HG03558 (cell line): ENCODE results near the gene UBASH3A.

Experiments used
- ATAC-seq: cut with Tn5 transposase; IDR thresholded peaks from one replicate; pipeline ENCODE4 v1.9.1; 2021; ENCODE audit warnings: moderate number of reproducible peaks; ENCODE audit not compliant: unreplicated experiment; ENCODE audit errors: extremely low read depth

UBASH3A gene

DNA sequence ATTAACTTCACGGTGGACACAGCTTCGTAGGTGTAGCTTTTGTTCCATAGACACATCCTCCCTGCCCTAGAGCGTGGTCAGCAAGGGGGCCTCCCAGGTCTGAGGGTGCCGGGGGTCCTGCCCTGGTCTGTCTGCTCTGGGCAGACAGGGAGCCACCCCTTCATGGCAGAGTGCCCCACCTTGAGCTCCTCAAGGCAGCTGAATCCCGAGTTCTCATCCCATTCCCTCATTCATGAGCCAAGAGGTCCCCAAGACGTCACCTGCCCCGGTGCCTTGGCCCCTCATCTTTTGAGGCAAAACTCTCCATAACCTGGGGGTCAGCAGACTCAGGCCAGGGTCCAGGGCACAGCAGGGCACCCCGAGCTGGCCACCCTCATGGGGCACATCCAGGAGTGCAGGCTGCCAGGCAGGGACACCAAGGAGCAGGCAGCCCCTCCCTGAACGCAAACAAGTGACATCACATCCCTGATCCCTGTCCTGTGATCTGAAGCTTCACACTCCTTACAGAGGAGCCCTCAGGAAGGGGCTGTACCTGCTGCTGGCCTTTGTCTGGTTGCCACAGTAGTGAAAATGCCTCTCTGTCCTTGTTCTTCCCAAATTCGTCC, 23.3 kb downstream of the UBASH3A start:
- ATAC-seq: no peak

DNA sequence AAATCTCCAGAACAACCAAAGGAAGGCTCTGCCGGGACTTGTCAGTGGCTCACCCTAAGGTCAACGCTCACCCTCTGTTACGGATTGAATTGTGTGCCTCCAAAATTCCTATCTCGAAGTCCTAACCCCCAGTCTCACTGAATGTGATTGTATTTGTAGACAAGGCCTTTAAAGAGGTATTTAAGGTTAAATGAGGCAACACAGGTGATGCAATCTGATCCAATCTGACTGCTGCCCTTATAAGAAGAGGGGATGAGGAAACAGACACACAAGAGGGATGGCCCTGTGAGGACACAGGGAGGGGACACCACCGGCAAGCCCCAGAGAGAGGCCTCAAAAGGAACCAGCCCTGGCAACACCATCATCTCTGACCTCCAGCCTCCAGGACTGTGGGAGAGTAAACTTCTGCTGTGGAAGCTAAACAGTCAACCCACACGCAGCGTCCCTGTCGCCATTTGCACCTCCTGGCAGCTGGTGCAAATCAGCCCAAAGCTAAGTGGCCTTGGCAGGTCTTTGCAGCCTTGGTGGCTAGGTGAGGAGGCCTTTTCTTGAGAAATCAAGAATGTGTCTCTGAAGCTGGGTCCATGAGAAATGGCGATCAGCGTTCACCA, 24.2 kb downstream of the UBASH3A start:
- ATAC-seq: no peak

DNA sequence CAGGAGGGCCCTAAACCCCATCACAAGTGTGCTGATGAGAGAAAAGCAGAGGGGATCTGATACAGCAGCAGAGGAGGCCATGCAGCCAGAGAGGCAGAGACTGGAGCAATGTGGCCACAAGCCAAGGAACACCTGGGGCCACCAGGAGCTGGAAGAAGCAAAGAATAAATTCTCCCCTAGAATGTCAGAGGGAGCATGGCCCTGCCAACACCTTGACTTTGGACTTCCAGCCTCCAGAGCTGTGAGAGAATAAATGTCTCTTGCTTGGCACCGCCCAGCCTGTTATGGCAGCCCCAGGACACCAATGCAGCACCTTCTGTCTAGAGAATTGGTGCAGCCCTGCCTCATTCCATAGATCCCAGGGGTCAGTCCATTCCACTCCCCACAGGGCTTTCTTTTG, 25.3 kb downstream of the UBASH3A start:
- no peak for ATAC-seq

DNA sequence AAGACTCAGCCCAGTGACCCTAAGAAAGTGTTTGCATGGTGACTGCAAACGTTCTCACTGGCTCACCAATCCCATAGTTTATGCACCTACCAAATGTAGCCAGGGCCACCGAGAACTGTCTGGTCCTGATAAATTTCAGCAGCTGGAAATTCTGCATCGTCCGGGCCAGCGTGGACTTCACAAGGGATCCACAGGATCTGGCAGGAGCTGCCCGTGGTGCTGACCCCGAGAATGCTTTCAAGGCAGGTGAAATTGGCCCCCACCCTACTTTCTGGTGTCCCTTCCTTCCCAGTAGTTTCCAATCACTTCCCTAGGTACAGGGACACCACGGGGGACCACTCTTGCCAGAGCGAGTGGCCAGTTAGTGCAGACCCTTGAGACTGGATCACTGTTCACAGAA, 26.2 kb downstream of the UBASH3A start:
- ATAC-seq: no peak

DNA sequence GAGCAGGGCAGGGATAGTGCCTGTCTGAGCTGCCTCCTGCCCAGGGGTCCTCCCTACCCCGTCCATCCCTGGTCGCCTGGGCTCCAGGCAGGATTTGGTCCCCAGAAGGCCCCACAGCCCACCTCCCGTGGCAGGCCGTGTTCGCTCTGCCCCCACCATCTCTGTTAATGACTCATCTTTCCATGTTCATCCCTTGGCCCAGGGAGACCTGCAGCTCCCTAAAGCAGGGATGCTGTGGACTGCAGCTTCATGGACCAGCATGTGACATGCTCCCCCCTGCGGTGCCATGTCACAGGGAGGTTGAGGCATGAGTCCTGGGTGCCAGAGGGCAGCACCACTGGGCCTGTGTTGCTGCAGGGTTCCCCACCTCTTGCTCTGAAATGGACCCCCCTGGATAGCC, 26.8 kb downstream of the UBASH3A start:
- ATAC-seq: no peak

DNA sequence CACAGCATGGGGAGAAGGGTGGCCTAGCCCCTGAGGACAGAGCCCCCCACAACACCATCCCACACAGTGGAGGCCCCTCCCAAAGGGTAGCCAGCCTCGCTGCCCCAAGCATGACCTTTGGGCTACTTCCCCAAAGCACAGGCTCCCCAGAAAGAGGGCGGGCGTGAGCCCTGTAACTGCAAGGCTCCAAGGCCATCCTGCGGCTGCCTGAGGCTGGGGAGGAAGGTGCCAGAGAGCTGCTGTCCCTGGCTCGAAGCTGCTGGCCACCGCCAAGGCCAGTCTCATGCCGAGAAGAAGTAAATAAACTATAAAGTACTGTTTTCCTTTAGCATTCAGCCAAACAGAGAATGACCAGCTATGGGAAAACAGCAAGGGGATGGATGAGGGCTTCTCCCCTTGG, 27.5 kb downstream of the UBASH3A start:
- no peak for ATAC-seq

DNA sequence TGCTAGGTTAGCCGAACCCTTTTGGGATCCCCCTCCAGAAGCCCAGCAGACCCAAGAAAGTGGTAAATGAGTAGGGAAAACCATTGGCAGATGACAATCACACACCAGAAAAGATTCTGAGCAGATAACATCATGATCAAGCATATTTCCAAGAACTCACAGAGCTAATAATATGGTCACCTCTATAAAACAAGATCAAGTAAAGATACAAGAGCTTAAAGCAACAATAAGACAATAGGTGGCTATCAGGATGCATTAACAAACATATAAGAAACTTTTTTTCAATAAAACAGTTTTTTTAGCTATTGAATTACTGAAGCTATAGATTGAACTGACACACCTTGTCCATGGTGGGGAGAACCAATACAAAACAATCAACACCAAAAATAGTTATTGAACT, 29.0 kb downstream of the UBASH3A start:
- ATAC-seq: no peak

DNA sequence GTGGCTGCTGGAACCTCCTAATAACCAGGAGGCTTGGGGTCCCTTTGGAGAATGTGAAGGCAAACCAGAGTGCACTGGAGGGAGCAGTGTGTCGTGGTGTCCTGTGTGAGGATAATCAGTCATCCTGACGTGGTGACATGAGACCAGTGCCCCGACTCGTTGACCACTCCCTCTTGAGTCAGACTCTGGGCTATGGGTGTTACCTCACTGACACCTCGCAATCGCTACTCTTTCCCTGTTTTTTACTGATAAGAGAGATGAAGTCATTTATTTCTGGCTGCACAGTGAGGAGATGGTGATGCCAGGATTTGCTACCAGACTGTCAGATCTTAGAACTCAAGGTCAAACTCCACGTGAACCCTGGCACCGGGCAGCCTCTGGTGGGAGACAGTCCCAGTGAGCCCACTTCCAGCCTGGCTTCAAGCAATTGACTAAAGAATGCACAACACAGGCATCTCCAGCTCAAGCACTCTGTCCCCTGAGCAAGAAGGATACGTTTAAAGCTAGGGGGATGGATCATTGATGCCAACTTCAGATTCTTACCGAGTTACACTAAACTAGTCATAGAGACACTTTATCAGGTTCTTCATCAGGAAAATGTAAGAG, 30.3 kb downstream of the UBASH3A start:
- ATAC-seq: no peak

DNA sequence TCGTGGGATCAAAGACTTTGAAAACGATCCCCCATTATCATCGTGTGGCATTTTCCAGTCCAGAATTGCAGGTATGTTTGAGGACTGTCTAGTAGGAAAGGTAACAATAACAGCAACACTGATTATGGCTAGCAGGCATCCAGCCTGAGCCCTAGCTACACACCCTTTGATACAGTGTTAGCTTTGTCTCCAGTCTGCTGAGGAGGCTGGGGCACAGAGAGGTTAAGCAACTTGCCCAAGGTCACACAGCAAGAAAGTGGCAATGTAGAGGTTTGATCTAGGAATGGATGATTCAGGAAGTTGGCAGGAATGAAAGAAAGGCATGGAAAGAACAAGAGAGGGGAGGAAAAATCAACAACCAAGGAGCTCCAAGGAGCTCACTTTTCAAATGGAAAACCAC, 31.2 kb downstream of the UBASH3A start:
- no peak for ATAC-seq

DNA sequence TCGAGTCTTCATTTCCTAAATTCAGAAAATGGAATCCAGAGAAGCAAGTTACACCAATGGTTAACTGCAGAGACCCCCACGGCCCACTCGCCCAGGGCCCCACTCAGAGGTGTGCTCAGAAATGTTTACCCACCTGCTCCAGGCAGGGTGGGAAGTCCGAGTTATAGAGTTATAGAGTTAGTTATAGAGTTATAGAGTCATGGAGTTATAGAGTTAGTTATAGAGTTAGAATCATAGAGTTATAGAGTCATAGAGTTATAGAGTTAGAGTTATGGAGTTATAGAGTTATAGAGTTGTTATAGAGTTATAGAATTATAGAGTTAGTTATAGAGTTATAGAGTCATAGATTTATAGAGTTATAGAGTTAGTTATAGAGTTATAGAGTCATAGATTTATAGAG, 31.7 kb downstream of the UBASH3A start:
- no peak for ATAC-seq

DNA sequence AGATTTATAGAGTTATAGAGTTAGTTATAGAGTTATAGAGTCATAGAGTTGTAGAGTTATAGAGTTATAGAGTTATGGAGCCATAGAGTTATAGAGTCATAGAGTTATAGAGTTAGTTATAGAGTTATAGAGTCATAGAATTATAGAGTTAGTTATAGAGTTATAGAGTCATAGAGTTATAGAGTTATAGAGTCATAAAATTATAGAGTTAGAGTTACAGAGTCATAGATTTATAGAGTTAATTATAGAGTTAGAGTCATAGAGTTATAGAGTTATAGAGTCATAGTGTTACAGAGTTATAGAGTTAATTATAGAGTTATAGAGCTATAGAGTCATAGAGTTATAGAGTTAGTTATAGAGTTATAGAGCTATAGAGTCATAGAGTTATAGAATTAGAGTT, 32.1 kb downstream of the UBASH3A start:
- no peak for ATAC-seq

DNA sequence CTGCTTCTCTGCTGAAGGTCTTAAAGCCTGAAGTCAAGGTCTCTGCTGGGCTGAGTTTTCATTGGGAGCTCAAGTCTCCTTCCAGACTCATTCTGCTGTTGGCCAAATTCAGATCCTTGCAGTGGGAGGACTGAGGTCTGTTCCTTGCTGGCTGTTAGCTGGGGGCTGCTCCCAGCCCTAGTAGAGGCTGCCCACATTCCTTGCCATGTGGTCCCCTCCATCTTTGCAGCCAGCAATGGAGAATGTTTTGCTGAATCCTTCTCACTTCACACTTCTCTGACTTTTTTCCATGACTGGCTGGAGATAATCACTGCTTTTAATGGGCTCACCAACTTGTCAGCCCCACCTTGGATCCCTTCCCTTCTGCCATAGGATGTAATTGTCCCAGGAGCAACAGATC, 33.2 kb downstream of the UBASH3A start:
- ATAC-seq: no peak

DNA sequence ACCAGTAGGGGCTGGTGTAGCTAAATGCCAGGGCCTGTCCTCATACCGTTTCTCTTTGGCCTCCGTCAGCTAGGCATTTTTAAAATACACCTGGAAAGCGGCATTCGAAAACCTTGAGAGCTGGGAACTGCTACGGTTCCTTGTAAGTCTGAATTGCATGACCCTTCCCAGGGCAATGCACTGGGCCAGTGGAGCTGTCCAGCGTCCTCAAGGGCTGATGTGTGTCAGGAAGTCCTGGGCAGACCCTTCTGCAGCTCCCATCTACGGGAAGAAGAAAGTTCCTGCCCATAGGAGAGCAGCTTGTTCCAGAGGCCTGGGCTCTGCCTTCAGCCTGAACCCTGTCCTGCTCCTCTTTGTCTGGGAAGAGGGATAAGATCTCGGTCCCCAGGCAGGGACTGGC, 34.1 kb downstream of the UBASH3A start:
- ATAC-seq: no peak

DNA sequence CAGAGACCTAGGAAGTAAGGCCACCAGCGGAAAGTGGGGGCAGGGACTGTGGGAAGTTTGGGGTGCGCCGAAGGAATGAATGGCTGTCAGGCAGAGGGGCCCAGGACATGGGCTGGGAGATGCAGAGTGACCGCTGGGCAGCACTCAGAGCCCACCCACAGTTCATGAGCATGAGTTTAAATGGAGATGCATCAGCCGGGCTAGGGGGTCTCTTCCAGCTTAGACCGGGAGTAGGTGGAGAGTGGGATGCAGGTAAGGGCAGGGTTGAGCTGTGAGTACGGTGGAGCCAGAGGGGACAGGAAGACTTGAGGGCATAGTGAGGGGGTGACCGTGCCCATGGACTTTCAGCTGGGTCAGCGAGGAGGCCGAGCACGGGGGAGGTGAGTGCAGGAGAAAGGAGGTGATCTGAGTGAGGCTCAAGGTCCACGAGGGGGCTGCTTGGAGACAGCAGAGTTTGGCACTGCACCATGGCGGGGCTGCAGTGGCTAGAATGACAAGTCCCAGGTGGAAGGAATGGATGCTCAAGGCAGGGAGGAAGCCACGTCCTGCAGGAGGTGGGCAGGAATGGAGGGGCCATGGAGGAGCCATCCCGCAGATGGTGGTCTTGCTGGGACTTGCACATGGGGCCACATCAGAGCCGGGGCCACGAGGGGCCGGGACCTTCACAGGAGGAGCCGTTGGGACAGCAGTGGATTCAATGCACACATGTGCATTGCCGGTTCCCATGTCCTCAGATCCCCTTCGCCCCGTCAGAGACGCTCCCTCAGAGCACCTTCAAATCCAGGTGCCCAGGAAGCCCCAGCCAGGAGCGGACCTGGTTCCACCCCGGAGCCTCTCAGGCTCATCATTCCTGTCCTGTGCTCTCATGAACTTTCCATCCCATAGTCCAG, 34.9 kb downstream of the UBASH3A start:
- ATAC-seq: no peak

DNA sequence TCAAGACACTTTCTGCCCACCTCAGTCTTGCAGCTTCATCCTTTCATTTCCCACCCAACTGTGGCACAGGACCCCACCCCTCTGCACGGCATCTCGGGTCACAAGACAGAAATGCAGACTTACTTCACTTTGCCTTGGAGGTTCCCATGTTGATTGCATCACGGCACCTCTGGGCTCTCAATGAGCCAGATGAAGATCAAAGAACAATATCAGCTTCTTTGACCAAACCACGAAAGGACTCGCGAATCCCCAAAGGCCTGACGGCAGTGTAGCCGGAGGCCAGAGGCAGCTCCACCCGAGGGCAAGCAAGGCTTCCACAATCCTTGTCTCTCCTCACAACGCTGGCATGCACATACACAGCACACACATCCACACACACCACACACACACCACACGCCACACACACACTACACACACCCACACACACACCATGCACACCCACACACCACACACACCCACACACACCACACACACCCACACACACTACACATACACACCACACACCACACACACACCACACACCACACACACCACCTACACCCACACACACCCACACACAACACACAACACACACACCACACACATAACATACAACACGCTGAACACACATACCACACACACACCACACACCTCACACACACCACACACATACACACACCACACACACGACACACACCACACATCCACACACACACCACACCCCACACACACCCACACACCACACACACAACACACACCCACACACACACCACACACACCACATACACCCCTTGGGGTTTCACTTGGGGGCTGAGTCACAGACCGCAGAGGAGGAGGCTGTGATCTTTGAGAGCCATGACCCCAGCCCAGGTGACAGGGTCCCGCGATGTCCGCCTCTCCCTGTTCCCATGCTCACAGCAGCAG, 35.8 kb downstream of the UBASH3A start:
- no peak for ATAC-seq

DNA sequence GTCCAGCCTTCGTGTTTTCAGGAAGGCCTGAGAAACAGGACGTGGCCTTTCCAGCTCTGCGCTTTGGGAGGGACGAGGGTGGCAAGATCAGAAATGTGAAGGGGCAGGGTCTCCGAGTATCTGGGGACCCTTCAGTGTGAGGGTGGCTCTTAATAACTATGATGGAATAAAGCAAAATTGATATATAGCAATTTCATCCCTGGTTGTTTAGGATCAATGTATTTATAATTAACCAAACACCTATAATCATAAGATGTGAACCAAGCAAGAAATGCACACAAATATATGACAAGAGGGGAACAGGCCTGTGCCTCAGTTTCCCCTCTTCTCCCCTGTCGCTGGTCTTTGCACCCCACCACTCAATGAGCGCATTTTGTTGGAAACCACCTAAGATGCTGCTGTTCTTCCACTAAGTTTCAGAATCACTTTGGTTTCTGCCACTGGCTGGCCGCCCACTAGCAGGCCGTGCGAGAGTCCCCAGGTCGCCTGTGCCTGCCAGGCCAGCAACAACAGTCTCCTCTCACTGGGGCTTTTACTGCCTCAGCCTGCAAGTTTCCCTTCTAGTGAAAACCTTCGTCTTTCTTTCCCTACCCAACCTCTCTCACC, 36.6 kb downstream of the UBASH3A start:
- no peak for ATAC-seq

DNA sequence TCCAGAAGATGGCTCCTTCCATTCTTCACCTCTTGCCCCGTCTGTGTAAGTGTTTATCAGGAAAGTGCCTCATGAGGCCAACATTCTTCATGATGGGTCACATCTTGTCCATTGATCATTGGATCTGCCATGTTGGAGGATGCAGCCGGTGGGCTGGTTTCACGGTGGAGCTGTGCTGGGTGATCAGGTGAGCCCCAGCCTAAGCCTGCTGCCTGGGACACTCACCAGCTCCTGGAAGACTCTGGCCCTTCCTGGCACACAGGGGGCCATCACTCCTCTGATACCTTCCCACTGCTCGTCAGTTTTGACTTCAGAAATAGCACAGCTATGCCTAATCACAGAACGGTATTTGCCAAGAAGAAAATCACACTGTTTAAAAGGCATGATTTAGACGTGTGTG, 38.3 kb downstream of the UBASH3A start:
- no peak for ATAC-seq

DNA sequence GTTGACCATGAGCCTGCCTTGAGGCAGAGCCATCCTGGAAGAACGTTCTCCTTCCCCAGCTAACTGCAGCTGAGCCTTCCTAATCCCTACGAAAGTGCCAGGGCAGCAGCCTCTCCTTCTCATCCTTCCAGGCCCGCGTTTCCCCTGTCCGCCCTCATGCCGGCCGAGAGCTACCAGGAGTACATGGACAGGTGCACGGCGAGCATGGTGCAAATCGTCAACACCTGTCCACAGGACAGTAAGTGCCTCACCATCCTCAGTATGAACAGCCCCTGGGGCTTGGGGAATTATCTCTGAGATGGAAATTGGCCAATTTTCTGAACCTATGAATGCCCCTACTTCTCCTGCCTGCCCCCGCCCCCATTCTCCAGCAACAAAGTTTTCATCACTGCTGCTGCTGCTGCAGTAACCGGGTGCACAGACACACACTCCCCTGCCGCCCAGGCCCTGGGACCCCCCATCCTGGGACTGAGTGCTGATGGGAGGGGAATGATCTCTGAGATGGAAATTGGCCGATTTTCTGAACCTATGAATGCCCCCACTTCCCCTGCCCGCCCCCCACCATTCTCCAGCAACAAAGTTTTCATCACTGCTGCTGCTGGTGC, 39.6 kb downstream of the UBASH3A start:
- no peak for ATAC-seq
